ENCODE data around the gene OR10A6. TPM values are rescaled to one million over a fixed set of nuclear protein-coding genes. Genes with fewer than 3 reads are reported as not detected.

Gene OR10A6
- total RNA-seq, 1 donor: 0.18 TPM

DNA sequence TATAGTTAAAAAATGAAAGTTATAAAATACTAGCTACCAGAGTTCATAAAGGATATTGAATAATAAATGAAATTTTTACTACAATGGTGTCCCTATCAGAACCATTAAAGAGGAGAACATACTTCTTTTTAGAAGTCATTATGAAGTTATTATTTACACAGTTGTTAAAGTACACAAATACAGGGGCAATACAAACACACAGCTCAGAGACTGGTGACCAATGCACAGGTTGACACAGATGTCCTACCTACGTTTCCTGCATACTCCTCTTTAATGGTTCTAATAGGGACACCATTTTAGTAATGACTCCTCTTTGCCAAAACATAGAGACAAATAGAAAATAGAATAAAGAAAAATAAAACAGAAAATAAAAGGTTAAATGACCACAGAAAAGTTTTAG, 24.1 kb upstream of the OR10A6 start:
- no peak for DNase-seq (ENCODE audit: low read depth)
- no peak overlapping the region for H3K4me3 ChIP-seq (ENCODE audit: low read depth, low read length)
- TF ChIP-seq, protein P1, sequence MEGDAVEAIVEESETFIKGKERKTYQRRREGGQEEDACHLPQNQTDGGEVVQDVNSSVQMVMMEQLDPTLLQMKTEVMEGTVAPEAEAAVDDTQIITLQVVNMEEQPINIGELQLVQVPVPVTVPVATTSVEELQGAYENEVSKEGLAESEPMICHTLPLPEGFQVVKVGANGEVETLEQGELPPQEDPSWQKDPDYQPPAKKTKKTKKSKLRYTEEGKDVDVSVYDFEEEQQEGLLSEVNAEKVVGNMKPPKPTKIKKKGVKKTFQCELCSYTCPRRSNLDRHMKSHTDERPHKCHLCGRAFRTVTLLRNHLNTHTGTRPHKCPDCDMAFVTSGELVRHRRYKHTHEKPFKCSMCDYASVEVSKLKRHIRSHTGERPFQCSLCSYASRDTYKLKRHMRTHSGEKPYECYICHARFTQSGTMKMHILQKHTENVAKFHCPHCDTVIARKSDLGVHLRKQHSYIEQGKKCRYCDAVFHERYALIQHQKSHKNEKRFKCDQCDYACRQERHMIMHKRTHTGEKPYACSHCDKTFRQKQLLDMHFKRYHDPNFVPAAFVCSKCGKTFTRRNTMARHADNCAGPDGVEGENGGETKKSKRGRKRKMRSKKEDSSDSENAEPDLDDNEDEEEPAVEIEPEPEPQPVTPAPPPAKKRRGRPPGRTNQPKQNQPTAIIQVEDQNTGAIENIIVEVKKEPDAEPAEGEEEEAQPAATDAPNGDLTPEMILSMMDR (IDR thresholded peaks at IDR 0.05; ENCODE audit: insufficient read depth, low read length): no peak

DNA sequence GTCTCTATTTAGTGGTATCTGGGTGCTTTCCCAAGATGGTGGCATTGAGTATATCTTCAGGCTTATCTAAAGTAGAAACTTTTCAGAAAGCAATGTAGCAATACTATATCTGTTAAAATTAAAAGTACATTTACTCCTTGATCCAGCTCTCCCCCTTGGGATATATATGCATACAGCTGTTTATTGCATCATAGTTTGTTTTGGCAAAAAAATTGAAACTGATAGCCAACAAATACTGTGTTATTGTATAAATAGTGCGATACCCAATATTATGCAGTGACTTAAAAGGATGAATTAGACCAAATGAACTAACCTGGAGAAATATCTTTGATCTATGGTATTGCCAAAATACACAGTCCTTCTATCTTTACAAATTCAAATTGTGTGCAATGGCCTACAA, 18.9 kb upstream of the OR10A6 start:
- DNase-seq (ENCODE audit: low read depth): no peak
- no peak overlapping the region for H3K4me3 ChIP-seq (ENCODE audit: low read depth, low read length)
- TF ChIP-seq, protein P1 (IDR thresholded peaks at IDR 0.05; ENCODE audit: insufficient read depth, low read length): no peak

DNA sequence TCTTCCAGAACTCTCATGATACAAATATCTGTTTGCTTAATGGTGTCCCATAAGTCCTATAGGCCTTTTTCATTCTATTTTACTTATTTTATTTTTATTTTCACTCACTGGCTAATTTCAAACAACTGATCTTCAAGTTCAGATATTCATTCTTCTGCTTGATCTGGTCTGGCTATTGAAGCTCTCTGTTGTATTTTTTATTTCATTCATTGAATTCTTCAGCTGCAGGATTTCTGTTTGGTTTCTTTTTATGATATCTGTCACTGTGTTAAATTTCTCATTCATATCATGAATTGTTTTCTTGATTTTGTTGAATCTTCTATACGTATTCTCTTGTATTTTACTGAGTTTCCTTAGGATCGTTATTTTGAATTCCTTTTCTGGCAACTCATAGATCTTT, 13.1 kb upstream of the OR10A6 start:
- no peak for DNase-seq (ENCODE audit: low read depth)
- H3K4me3 ChIP-seq (ENCODE audit: low read depth, low read length): no peak overlapping the region
- TF ChIP-seq, protein P1 (IDR thresholded peaks at IDR 0.05; ENCODE audit: insufficient read depth, low read length): no peak

DNA sequence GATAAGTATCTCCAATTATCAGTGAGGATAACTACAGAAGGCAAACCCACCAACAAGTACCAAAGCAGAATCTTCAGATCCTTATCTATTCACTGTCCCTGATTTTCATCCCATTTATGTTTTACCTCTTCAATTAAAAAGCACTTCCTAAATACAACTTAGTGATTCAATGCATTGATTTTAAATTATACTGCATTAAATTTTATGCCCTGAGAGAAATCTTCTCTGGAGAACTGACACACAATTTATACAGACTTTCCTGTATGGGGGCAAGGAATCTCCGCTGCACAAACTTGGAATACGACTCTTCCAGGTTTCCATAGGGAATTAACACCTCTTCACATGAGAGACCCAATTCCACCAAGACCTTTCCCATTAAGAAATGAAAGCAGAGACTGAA, 10.5 kb upstream of the OR10A6 start, which contains the start of gene OR10A3:
Gene OR10A3 (minus strand): TSS at position 101 of the 400 bp plus-strand sequence. CDS start 2,188 bp downstream, outside the sequence.
- no peak for DNase-seq (ENCODE audit: low read depth)
- TF ChIP-seq, protein P1 (IDR thresholded peaks at IDR 0.05; ENCODE audit: insufficient read depth, low read length): no peak
- H3K4me3 ChIP-seq (ENCODE audit: low read depth, low read length): no peak within 1 kb of the TSS

DNA sequence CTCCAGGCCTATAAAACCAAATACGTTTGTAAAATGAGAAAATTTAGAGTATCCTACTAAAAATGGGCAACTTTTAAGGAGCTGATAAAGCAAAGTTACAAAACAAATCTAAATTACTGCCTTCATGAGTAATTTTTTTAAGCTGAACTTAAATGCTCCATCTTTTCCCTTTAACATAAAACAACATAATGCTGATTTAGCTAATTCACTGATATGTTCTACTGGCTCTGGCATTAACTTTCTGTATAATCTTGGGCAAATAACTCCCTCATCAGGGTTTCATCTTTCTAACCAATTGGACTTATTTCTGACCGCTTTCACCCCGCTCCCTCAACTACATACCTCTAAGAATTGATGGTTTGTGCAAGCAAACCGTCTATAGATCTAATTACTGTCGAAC, 10.1 kb upstream of the OR10A6 start:
- no peak overlapping the region for H3K4me3 ChIP-seq (ENCODE audit: low read depth, low read length)
- no peak for DNase-seq (ENCODE audit: low read depth)
- TF ChIP-seq, protein P1 (IDR thresholded peaks at IDR 0.05; ENCODE audit: insufficient read depth, low read length): no peak

DNA sequence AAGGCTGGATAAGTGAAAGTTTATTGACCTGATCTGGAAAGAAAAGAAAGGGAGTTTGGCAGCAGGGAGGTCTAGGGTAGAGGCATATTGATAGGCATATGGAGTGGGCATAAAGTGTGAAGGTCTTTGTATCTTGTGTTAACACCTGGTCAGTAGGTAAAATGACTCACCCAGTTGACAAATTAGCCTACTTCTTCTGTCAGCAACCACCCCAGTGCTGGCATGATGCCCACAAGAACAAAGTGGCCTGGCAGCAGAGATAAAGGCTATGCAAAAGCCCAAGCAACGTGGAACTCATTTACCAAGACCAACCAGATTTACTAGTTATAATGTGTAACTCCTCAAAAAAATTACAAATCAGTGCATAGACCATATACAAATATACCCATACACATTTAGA, 5.5 kb upstream of the OR10A6 start:
- H3K4me3 ChIP-seq (ENCODE audit: low read depth, low read length): no peak overlapping the region
- no peak for DNase-seq (ENCODE audit: low read depth)
- TF ChIP-seq, protein P1 (IDR thresholded peaks at IDR 0.05; ENCODE audit: insufficient read depth, low read length): no peak

DNA sequence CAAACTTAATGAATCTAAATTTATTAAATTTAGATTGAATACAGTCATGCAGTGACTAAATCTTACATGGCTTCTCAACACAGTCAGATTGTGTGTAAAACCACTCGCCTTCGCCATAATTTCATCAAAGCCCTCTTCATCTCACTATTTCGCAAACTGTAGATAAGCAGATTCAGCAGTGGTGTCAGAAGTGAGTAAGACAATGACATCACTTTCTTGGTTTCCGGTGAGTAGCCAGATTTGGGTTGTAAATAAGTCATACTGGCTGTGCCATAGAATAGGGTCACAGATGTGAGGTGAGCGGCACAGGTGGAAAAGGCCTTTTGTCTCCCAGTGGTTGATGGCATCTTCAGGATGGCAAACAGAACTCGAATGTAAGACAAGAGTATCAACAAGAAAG, 3.4 kb downstream of the OR10A6 start:
- TF ChIP-seq, protein P1 (IDR thresholded peaks at IDR 0.05; ENCODE audit: insufficient read depth, low read length): no peak
- peak; percentile 28 for DNase-seq (ENCODE audit: low read depth)
- H3K4me3 ChIP-seq (ENCODE audit: low read depth, low read length): no peak overlapping the region
